CD14-positive monocyte (primary cell): Measurements from ENCODE around the gene ZBTB5. TPM values are rescaled to one million over a fixed set of nuclear protein-coding genes. Genes with fewer than 3 reads are reported as not detected.

Experiments
- DNase-seq, 3 donors: peaks; one replicate each; pipeline ENCODE4 v3.0.0-alpha.2; 2011 to 2022
- H2AFZ ChIP-seq: 2 replicates; pipeline ENCODE4 v1.6.0; 2012; ENCODE audit warnings: mild to moderate bottlenecking, low read depth, low read length, inconsistent platforms; ENCODE audit not compliant: insufficient read depth, poor library complexity, severe bottlenecking
- H3K27ac ChIP-seq, 2 donors: 1 replicate in 1 of 2; 2 replicates in 1 of 2; pipeline ENCODE4 v1.5.1; 2012 to 2013; ENCODE audit warnings: low read length in 2 of 2, control low read depth in 1 of 2, inconsistent platforms in 1 of 2, low read depth in 1 of 2, mild to moderate bottlenecking in 1 of 2
- H3K27me3 ChIP-seq, 2 donors: one replicate each; pipeline versions ENCODE4 v1.6.0 to v1.6.1; 2011 to 2013; ENCODE audit warnings: low read length in 2 of 2; ENCODE audit not compliant: control insufficient read depth in 2 of 2, insufficient read depth in 2 of 2
- H3K36me3 ChIP-seq, 2 donors: replicated peaks in 1 of 2; 1 replicate in 1 of 2; 2 replicates in 1 of 2; pipeline versions ENCODE4 v1.5.1 to v1.6.1; 2012 to 2013; ENCODE audit warnings: low read length in 2 of 2, control low read depth in 1 of 2, inconsistent platforms in 1 of 2, mild to moderate bottlenecking in 1 of 2; ENCODE audit not compliant: insufficient read depth in 2 of 2, control insufficient read depth in 1 of 2
- H3K4me1 ChIP-seq, 2 donors: 1 replicate in 1 of 2; 2 replicates in 1 of 2; pipeline versions ENCODE4 v1.5.1 to v1.6.1; 2012 to 2013; ENCODE audit warnings: low read length in 2 of 2, control low read depth in 1 of 2, inconsistent platforms in 1 of 2, mild to moderate bottlenecking in 1 of 2, moderate library complexity in 1 of 2; ENCODE audit not compliant: insufficient read depth in 2 of 2, control insufficient read depth in 1 of 2
- H3K4me2 ChIP-seq: replicated peaks from 2 replicates; pipeline ENCODE3; 2012; ENCODE audit warnings: low read length, moderate library complexity, mild to moderate bottlenecking; ENCODE audit not compliant: poor library complexity, severe bottlenecking; ENCODE audit errors: extremely low read depth
- H3K4me3 ChIP-seq, 3 experiments: fragments of 200-600 bp in 1 of 3; sonication (generic) in 1 of 3; replicated peaks in 1 of 3; 1 replicate in 2 of 3; 2 replicates in 1 of 3; pipeline ENCODE4 v1.5.1; 2011 to 2013; ENCODE audit warnings: low read length in 3 of 3, mild to moderate bottlenecking in 3 of 3, control low read depth in 2 of 3, low read depth in 2 of 3, inconsistent platforms in 1 of 3, moderate library complexity in 1 of 3
- H3K79me2 ChIP-seq: 2 replicates; pipeline ENCODE4 v1.6.0; 2012; ENCODE audit warnings: mild to moderate bottlenecking, control low read depth, inconsistent platforms, low read length, moderate library complexity; ENCODE audit not compliant: insufficient read depth
- H3K9ac ChIP-seq: 2 replicates; pipeline ENCODE4 v1.6.0; 2017; ENCODE audit warnings: low read length, mild to moderate bottlenecking; ENCODE audit not compliant: insufficient read depth, poor library complexity, severe bottlenecking
- H3K9me3 ChIP-seq, 2 donors: replicated peaks in 1 of 2; 1 replicate in 1 of 2; 2 replicates in 1 of 2; pipeline versions ENCODE4 v1.5.1 to v1.6.1; 2012 to 2013; ENCODE audit warnings: low read length in 2 of 2, control low read depth in 1 of 2; ENCODE audit not compliant: control insufficient read depth in 1 of 2, insufficient read depth in 1 of 2
- H4K20me1 ChIP-seq: 2 replicates; pipeline ENCODE4 v1.6.0; 2012; ENCODE audit warnings: mild to moderate bottlenecking, low read length, control low read depth, moderate library complexity; ENCODE audit not compliant: insufficient read depth
- H3K27ac Mint-ChIP-seq, 7 donors: one replicate each; pipeline ENCODE4 v1.8.0; 2020; ENCODE audit warnings: mild to moderate bottlenecking in 7 of 7, mixed read lengths in 7 of 7, moderate library complexity in 6 of 7, inconsistent platforms in 2 of 7
- H3K27me3 Mint-ChIP-seq, 3 donors: one replicate each; pipeline ENCODE4 v1.8.0; 2021 to 2022; ENCODE audit warnings: low read depth in 3 of 3, mild to moderate bottlenecking in 3 of 3, mixed read lengths in 3 of 3, moderate library complexity in 3 of 3, inconsistent platforms in 1 of 3
- H3K36me3 Mint-ChIP-seq, 2 donors: one replicate each; pipeline ENCODE4 v1.8.0; 2020; ENCODE audit warnings: mixed read lengths in 2 of 2, inconsistent platforms in 1 of 2, mild to moderate bottlenecking in 1 of 2
- H3K4me1 Mint-ChIP-seq: one replicate; pipeline ENCODE4 v1.8.0; 2020; ENCODE audit warnings: mild to moderate bottlenecking, mixed read lengths
- H3K4me3 Mint-ChIP-seq, 2 donors: one replicate each; pipeline ENCODE4 v1.8.0; 2020; ENCODE audit warnings: mild to moderate bottlenecking in 2 of 2, mixed read lengths in 2 of 2, moderate library complexity in 1 of 2
- H3K9me3 Mint-ChIP-seq, 7 donors: one replicate each; pipeline ENCODE4 v1.8.0; 2020 to 2022; ENCODE audit warnings: mixed read lengths in 7 of 7, mild to moderate bottlenecking in 6 of 7, moderate library complexity in 6 of 7, inconsistent platforms in 2 of 7
- WGBS: methylation state at CpG from one replicate; pipeline ENCODE4 v1.1.5; 2013; ENCODE audit warnings: missing lambda C conversion rate; ENCODE audit not compliant: insufficient coverage; 5-methylcytosine and 5-hydroxymethylcytosine counted together
- intact Hi-C, 2 donors: fragments of 100-400 bp; cut with micrococcal nuclease; formaldehyde crosslinking; loops; one replicate each; pipeline versions ENCODE4 v1.15.0 to v1.15.1; 2023
- polyA plus RNA-seq, 3 donors: library from polyadenylated mRNA; depleted of rRNA in 1 of 3; unstranded in 2 of 3; stranded (reverse) in 1 of 3; fragments of 300-500 nt in 2 of 3; fragments of >200 nt in 1 of 3; fragmentation: Illumina TruSeq in 2 of 3; gene quantifications; 1 replicate in 2 of 3; 2 replicates in 1 of 3; pipeline ENCODE4 v1.2.3, GENCODE V29; 2012 to 2021
- TF ChIP-seq, protein P1 (sequence below): fragments of 200-600 bp; IDR thresholded peaks from one replicate; pipeline ENCODE4 v1.8.0; 2022; ENCODE audit warnings: antibody characterized with exemption, mild to moderate bottlenecking

The ZBTB5 gene
- polyA plus RNA-seq, 3 donors: 0.58 to 6.4 (median 1.4) TPM

GRCh38 chr9:37443566-37443965 is 21.7 kb downstream of the ZBTB5 start:
- TF ChIP-seq, protein P1, sequence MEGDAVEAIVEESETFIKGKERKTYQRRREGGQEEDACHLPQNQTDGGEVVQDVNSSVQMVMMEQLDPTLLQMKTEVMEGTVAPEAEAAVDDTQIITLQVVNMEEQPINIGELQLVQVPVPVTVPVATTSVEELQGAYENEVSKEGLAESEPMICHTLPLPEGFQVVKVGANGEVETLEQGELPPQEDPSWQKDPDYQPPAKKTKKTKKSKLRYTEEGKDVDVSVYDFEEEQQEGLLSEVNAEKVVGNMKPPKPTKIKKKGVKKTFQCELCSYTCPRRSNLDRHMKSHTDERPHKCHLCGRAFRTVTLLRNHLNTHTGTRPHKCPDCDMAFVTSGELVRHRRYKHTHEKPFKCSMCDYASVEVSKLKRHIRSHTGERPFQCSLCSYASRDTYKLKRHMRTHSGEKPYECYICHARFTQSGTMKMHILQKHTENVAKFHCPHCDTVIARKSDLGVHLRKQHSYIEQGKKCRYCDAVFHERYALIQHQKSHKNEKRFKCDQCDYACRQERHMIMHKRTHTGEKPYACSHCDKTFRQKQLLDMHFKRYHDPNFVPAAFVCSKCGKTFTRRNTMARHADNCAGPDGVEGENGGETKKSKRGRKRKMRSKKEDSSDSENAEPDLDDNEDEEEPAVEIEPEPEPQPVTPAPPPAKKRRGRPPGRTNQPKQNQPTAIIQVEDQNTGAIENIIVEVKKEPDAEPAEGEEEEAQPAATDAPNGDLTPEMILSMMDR: no peak
- 100% methylated on average over 1 of the region's 5 CpGs for WGBS
- H3K27me3 ChIP-seq: no peaks in the 10 kb centered on the region
- intact Hi-C loops: no loop called here
- Mint-ChIP-seq H3K4me3 (no peak overlapping the region), H3K9me3 (peaks cover 0 to 3% (median 0%) of the 10 kb centered on the region in 7 donors), H3K4me1 (no peaks in the 10 kb centered on the region), H3K27ac (no peak overlapping the region), H3K27me3 (no peaks in the 10 kb centered on the region), H3K36me3 (peaks cover 32 to 41% of the 10 kb centered on the region in 2 donors)
- H3K27ac ChIP-seq: no peak overlapping the region
- H2AFZ ChIP-seq: no peak overlapping the region
- H4K20me1 ChIP-seq: no peaks in the 10 kb centered on the region
- H3K9me3 ChIP-seq: no peaks in the 10 kb centered on the region
- no peak overlapping the region for H3K4me3 ChIP-seq
- no peaks in the 10 kb centered on the region for H3K79me2 ChIP-seq
- H3K4me1 ChIP-seq: no peaks in the 10 kb centered on the region
- DNase-seq: no peak
- H3K9ac ChIP-seq: no peak overlapping the region
- H3K36me3 ChIP-seq: peaks cover 35 to 46% of the 10 kb centered on the region in 2 donors
- H3K4me2 ChIP-seq: no peak overlapping the region

DNA sequence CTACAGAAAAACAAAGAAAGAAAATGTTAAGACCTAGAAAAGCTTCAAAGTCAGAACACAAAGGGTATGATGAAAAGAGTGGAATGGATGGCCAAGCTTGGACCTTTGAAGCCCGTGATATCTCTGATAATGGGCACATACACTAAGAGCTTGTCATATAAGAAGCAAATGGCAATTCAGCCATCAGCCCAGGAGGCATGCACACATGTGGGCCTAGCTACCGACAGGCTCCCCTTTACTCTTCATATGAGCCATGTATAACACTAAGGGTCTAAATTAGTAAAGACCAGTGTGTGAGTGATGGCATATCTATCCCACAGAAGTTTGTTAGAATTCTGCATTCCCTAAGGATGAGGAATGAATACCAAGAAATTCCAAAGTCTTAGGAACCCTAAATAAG is 22.7 kb downstream of the ZBTB5 start:
- Histone ChIP-seq H3K27me3 (no peaks in the 10 kb centered on the region), H2AFZ (no peak overlapping the region), H4K20me1 (no peaks in the 10 kb centered on the region), H3K4me3 (no peak overlapping the region), H3K4me1 (no peaks in the 10 kb centered on the region), H3K79me2 (no peaks in the 10 kb centered on the region), H3K4me2 (no peak overlapping the region), H3K9me3 (no peaks in the 10 kb centered on the region), H3K9ac (no peak overlapping the region), H3K27ac (no peak overlapping the region), H3K36me3 (peaks cover 45 to 56% of the 10 kb centered on the region in 2 donors)
- H3K27ac Mint-ChIP-seq: no peak overlapping the region
- H3K4me3 Mint-ChIP-seq: no peak overlapping the region
- peaks cover 0 to 3% (median 0%) of the 10 kb centered on the region in 7 donors for H3K9me3 Mint-ChIP-seq
- TF ChIP-seq, protein P1: no peak
- no CpG with 5 or more reads among the region's 2 CpGs for WGBS
- intact Hi-C loops: no loop called here
- H3K36me3 Mint-ChIP-seq: peaks cover 40 to 50% of the 10 kb centered on the region in 2 donors
- no peak for DNase-seq
- no peaks in the 10 kb centered on the region for H3K27me3 Mint-ChIP-seq
- H3K4me1 Mint-ChIP-seq: no peaks in the 10 kb centered on the region
